MCF 10A (cell line): ENCODE data around the gene BSCL2. TPM values are rescaled to one million over a fixed set of nuclear protein-coding genes. Genes with fewer than 3 reads are reported as not detected.
"Not testable (repeated sequence)": the region's sequence is repeated elsewhere in the genome, so short reads cannot be mapped to it uniquely, and the experiment has no call there.

ENCODE experiments used
- BruUV-seq: library from RNA; stranded (reverse); fragments of 400-500 nt; replicated peaks from 2 replicates; lab custom pipeline; 2021; lab: Mats Ljungman, UMichigan
- CTCF ChIA-PET: fragments of 300-600 bp; sonication (Branson Sonifier 250); formaldehyde crosslinking; extraction: SDS; loops from one replicate; lab custom pipeline; 2021; ENCODE audit warnings: antibody characterized with exemption, inconsistent platforms; lab: Yijun Ruan, JAX
- POLR2A ChIA-PET: fragments of 300-600, 350-650 bp; sonication (Branson Sonifier 250); formaldehyde crosslinking; extraction: SDS; loops from one replicate; lab custom pipeline; 2020; ENCODE audit warnings: antibody characterized with exemption, inconsistent platforms; lab: Yijun Ruan, JAX
- DNase-seq: peaks from one replicate; pipeline ENCODE4 v3.0.0-alpha.2; 2018; ENCODE audit not compliant: unreplicated experiment
- H3K27ac Mint-ChIP-seq: one replicate; pipeline ENCODE4 v1.8.0; 2022; ENCODE audit warnings: mild to moderate bottlenecking, low read depth, mixed read lengths; ENCODE audit not compliant: unreplicated experiment
- H3K27me3 Mint-ChIP-seq: one replicate; pipeline ENCODE4 v1.8.0; 2022; ENCODE audit warnings: mixed read lengths; ENCODE audit not compliant: insufficient read depth, unreplicated experiment
- H3K36me3 Mint-ChIP-seq: one replicate; pipeline ENCODE4 v1.8.0; 2022; ENCODE audit warnings: mild to moderate bottlenecking, moderate library complexity, mixed read lengths; ENCODE audit not compliant: insufficient read depth, unreplicated experiment
- H3K4me1 Mint-ChIP-seq: one replicate; pipeline ENCODE4 v1.8.0; 2022; ENCODE audit warnings: mixed read lengths; ENCODE audit not compliant: insufficient read depth, unreplicated experiment
- H3K4me3 Mint-ChIP-seq: one replicate; pipeline ENCODE4 v1.8.0; 2022; ENCODE audit warnings: mild to moderate bottlenecking, moderate library complexity, mixed read lengths; ENCODE audit not compliant: unreplicated experiment
- H3K9me3 Mint-ChIP-seq: one replicate; pipeline ENCODE4 v1.8.0; 2022; ENCODE audit warnings: mixed read lengths; ENCODE audit not compliant: unreplicated experiment
- intact Hi-C: fragments of 100-400 bp; cut with micrococcal nuclease; formaldehyde crosslinking; loops from 2 replicates; pipeline ENCODE4 v1.14.1; 2022
- total RNA-seq: library from RNA; stranded (reverse); gene quantifications from 2 replicates; pipeline ENCODE4 v1.2.3, GENCODE V29; 2022
- TF ChIP-seq, protein P1 (sequence below): fragments of 200-600 bp; IDR thresholded peaks from one replicate; pipeline ENCODE4 v1.8.0; 2022; ENCODE audit warnings: antibody characterized with exemption, mild to moderate bottlenecking; ENCODE audit not compliant: unreplicated experiment

The BSCL2 gene
- total RNA-seq, 1 experiment from 2014 or later: 33.1 TPM

DNA sequence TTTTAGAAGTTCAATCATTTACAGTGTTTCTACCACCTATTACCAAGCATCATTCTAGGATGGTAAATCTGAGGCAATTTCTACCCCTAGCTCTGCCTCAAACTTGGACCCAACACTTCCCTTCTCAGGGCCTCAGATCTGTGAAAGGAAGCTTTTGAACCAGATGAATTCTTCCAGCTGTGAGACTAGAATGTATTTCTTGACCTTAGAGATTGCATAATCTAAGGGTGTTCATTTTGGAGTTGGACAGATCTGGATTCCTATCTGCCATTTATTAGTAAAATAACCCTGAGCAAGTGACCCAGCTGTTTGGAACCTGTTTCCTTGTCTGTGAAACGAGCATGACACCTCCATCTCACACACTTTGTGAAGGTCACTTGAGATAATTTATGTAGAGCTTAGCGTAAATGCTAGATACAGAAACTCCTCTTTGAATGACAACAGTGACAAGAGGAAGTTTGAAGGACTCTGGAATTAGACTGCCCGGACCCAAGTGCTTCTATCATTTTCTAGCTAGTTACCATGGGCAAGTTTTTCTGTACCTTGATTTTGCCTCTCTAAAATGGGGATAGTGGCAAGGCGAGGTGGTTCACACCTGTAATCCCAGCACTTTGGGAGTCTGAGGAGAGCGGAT, 50.3 kb downstream of the BSCL2 start:
- intact Hi-C loops: no loop called here
- TF ChIP-seq, protein P1, sequence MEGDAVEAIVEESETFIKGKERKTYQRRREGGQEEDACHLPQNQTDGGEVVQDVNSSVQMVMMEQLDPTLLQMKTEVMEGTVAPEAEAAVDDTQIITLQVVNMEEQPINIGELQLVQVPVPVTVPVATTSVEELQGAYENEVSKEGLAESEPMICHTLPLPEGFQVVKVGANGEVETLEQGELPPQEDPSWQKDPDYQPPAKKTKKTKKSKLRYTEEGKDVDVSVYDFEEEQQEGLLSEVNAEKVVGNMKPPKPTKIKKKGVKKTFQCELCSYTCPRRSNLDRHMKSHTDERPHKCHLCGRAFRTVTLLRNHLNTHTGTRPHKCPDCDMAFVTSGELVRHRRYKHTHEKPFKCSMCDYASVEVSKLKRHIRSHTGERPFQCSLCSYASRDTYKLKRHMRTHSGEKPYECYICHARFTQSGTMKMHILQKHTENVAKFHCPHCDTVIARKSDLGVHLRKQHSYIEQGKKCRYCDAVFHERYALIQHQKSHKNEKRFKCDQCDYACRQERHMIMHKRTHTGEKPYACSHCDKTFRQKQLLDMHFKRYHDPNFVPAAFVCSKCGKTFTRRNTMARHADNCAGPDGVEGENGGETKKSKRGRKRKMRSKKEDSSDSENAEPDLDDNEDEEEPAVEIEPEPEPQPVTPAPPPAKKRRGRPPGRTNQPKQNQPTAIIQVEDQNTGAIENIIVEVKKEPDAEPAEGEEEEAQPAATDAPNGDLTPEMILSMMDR: no peak
- DNase-seq: no peak
- Mint-ChIP-seq H3K27ac (no peak overlapping the region), H3K9me3 (no peaks in the 10 kb centered on the region), H3K27me3 (no peaks in the 10 kb centered on the region), H3K36me3 (peaks cover 17% of the 10 kb centered on the region), H3K4me3 (no peak overlapping the region), H3K4me1 (peaks cover 14% of the 10 kb centered on the region)
- POLR2A ChIA-PET: interaction anchor here (0.6 to 6.8 kb wide), 5 partner anchors 8 to 1010 kb away, joined by 3 to 222 read pairs (median 5); partner anchors contain the start of genes C11orf98, CSKMT, GANAB and LBHD1
- CTCF ChIA-PET: interaction anchor here (0.6 to 1.7 kb wide), 4 partner anchors 10 to 685 kb away, joined by 3 to 4 read pairs (median 3); no protein-coding TSS in a partner anchor
- no TSS peak for BruUV-seq

- ChIA-PET CTCF (interaction anchor here (0.6 to 1.6 kb wide), 3 partner anchors 42 to 61 kb away, joined by 3 to 7 read pairs (median 3); partner anchors contain the start of genes EML3 and ROM1), POLR2A (interaction anchor here (0.7 to 6.8 kb wide), 8 partner anchors 8 to 178 kb away, joined by 3 to 222 read pairs (median 10); partner anchors contain the start of genes B3GAT3, C11orf98, CSKMT and GANAB)
- TF ChIP-seq, protein P1: no peak
- H3K27me3 Mint-ChIP-seq: no peaks in the 10 kb centered on the region
- intact Hi-C loops: no loop called here
- no peaks in the 10 kb centered on the region for H3K9me3 Mint-ChIP-seq
- BruUV-seq: no TSS peak
- H3K27ac Mint-ChIP-seq: peak overlapping the region; percentile 96
- H3K4me1 Mint-ChIP-seq: peaks cover 14% of the 10 kb centered on the region
- H3K36me3 Mint-ChIP-seq: peaks cover 12% of the 10 kb centered on the region
- H3K4me3 Mint-ChIP-seq: no peak overlapping the region
- no peak for DNase-seq
Measured at GRCh38 chr11:62654297-62654696, 52.9 kb downstream of the BSCL2 start.

DNA sequence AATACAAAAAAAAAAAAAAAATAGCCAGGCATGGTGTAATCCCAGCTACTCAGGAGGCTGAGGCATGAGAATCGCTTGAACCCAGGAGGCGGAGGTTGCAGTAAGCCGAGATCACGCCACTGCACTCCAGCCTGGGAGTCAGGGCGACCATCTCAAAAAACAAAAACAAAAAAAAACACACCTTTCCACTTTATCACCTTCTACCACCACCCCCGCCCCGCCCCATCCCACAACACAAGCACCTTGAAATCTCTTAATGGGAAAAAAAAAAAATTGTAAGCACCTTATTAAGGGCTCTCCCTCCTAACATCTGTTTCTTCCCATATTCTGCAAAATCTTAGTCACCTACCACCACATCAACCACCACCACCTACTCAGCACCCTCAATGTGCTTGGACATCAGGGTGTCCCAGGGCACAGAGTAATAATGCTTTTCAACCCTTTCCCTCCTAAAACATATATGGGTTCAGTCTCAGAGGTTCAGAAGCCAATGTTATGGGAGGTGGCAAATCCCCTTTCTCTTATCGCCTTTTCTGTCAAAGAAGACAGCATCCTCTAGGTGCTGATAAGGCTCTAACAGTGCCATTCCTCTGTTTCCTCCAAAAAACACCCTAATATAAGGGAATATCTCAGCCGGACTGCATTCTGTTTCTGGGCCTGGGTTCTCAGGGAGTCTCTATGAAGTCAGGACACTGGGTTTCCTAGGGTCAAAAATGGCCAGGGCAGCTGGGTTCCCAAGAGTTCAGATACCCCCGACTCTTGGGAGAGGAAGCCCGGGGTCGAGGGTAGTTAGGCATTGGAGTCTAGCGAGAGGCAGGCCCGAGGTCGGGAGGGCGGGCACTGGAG, 54.8 kb downstream of the BSCL2 start:
- BruUV-seq: TSS peak; percentile 71
- Mint-ChIP-seq H3K9me3 (no peaks in the 10 kb centered on the region), H3K27me3 (no peaks in the 10 kb centered on the region), H3K27ac (peak overlapping the region; percentile 96), H3K4me3 (peak overlapping the region; percentile 93), H3K36me3 (peaks cover 22% of the 10 kb centered on the region), H3K4me1 (peaks cover 14% of the 10 kb centered on the region)
- intact Hi-C loops: loop anchor here (1.0 kb wide), 1 partner anchor 13 kb away; the partner anchor contains the start of genes C11orf98 and CSKMT
- POLR2A ChIA-PET: interaction anchor here (0.7 to 7.1 kb wide), 36 partner anchors 8 to 441 kb away, joined by 3 to 222 read pairs (median 4); partner anchors contain the start of genes AHNAK, B3GAT3, BSCL2 and C11orf98
- DNase-seq: no peak
- CTCF ChIA-PET: no interaction called here
- TF ChIP-seq, protein P1: no peak

DNA sequence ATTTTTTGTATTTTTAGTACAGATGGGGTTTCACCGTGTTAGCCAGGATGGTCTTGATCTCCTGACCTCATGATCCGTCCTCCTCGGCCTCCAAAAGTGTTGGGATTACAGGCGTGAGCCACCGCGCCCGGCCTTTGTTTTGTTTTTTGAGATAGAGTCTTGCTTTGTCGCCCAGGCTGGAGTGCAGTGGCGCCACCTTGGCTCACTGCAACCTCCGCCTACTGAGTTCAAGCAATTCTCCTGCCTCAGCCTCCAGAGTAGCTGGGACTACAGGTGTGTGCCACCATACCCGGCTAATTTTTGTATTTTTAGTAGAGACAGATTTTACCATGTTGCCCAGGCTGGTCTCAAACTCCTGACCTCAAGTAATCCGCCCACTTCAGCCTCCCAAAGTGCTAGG, 56.9 kb downstream of the BSCL2 start:
- Mint-ChIP-seq H3K27ac (peak overlapping the region; percentile 27), H3K36me3 (peaks cover 30% of the 10 kb centered on the region), H3K4me1 (peaks cover 14% of the 10 kb centered on the region)
- ChIA-PET CTCF (interaction anchor here (0.6 to 1.1 kb wide), 3 partner anchors 20 to 44 kb away, joined by 3 to 4 read pairs (median 3); no protein-coding TSS in a partner anchor), POLR2A (interaction anchor here (1.0 to 7.1 kb wide), 7 partner anchors 16 to 156 kb away, joined by 3 to 98 read pairs (median 4); partner anchors contain the start of genes B3GAT3, C11orf98, CSKMT and LBHD1)
- H3K27me3 Mint-ChIP-seq, H3K9me3 Mint-ChIP-seq, H3K4me3 Mint-ChIP-seq, BruUV-seq, intact Hi-C loops, DNase-seq: not testable (repeated sequence)
